CD14-positive monocyte (primary cell): ENCODE measurements around the gene SLC9A7. TPM values are rescaled to one million over a fixed set of nuclear protein-coding genes. Genes with fewer than 3 reads are reported as not detected.

Experiments
- DNase-seq, 3 donors: peaks; one replicate each; pipeline ENCODE4 v3.0.0-alpha.2; 2011 to 2022
- H2AFZ ChIP-seq: 2 replicates; pipeline ENCODE4 v1.6.0; 2012; ENCODE audit warnings: mild to moderate bottlenecking, low read depth, low read length, inconsistent platforms; ENCODE audit not compliant: insufficient read depth, poor library complexity, severe bottlenecking
- H3K27ac ChIP-seq, 2 donors: 1 replicate in 1 of 2; 2 replicates in 1 of 2; pipeline ENCODE4 v1.5.1; 2012 to 2013; ENCODE audit warnings: low read length in 2 of 2, control low read depth in 1 of 2, inconsistent platforms in 1 of 2, low read depth in 1 of 2, mild to moderate bottlenecking in 1 of 2
- H3K27me3 ChIP-seq, 2 donors: one replicate each; pipeline versions ENCODE4 v1.6.0 to v1.6.1; 2011 to 2013; ENCODE audit warnings: low read length in 2 of 2; ENCODE audit not compliant: control insufficient read depth in 2 of 2, insufficient read depth in 2 of 2
- H3K36me3 ChIP-seq, 2 donors: replicated peaks in 1 of 2; 1 replicate in 1 of 2; 2 replicates in 1 of 2; pipeline versions ENCODE4 v1.5.1 to v1.6.1; 2012 to 2013; ENCODE audit warnings: low read length in 2 of 2, control low read depth in 1 of 2, inconsistent platforms in 1 of 2, mild to moderate bottlenecking in 1 of 2; ENCODE audit not compliant: insufficient read depth in 2 of 2, control insufficient read depth in 1 of 2
- H3K4me1 ChIP-seq, 2 donors: 1 replicate in 1 of 2; 2 replicates in 1 of 2; pipeline versions ENCODE4 v1.5.1 to v1.6.1; 2012 to 2013; ENCODE audit warnings: low read length in 2 of 2, control low read depth in 1 of 2, inconsistent platforms in 1 of 2, mild to moderate bottlenecking in 1 of 2, moderate library complexity in 1 of 2; ENCODE audit not compliant: insufficient read depth in 2 of 2, control insufficient read depth in 1 of 2
- H3K4me2 ChIP-seq: replicated peaks from 2 replicates; pipeline ENCODE3; 2012; ENCODE audit warnings: low read length, moderate library complexity, mild to moderate bottlenecking; ENCODE audit not compliant: poor library complexity, severe bottlenecking; ENCODE audit errors: extremely low read depth
- H3K4me3 ChIP-seq, 3 experiments: fragments of 200-600 bp in 1 of 3; sonication (generic) in 1 of 3; replicated peaks in 1 of 3; 1 replicate in 2 of 3; 2 replicates in 1 of 3; pipeline ENCODE4 v1.5.1; 2011 to 2013; ENCODE audit warnings: low read length in 3 of 3, mild to moderate bottlenecking in 3 of 3, control low read depth in 2 of 3, low read depth in 2 of 3, inconsistent platforms in 1 of 3, moderate library complexity in 1 of 3
- H3K79me2 ChIP-seq: 2 replicates; pipeline ENCODE4 v1.6.0; 2012; ENCODE audit warnings: mild to moderate bottlenecking, control low read depth, inconsistent platforms, low read length, moderate library complexity; ENCODE audit not compliant: insufficient read depth
- H3K9ac ChIP-seq: 2 replicates; pipeline ENCODE4 v1.6.0; 2017; ENCODE audit warnings: low read length, mild to moderate bottlenecking; ENCODE audit not compliant: insufficient read depth, poor library complexity, severe bottlenecking
- H3K9me3 ChIP-seq, 2 donors: replicated peaks in 1 of 2; 1 replicate in 1 of 2; 2 replicates in 1 of 2; pipeline versions ENCODE4 v1.5.1 to v1.6.1; 2012 to 2013; ENCODE audit warnings: low read length in 2 of 2, control low read depth in 1 of 2; ENCODE audit not compliant: control insufficient read depth in 1 of 2, insufficient read depth in 1 of 2
- H4K20me1 ChIP-seq: 2 replicates; pipeline ENCODE4 v1.6.0; 2012; ENCODE audit warnings: mild to moderate bottlenecking, low read length, control low read depth, moderate library complexity; ENCODE audit not compliant: insufficient read depth
- H3K27ac Mint-ChIP-seq, 7 donors: one replicate each; pipeline ENCODE4 v1.8.0; 2020; ENCODE audit warnings: mild to moderate bottlenecking in 7 of 7, mixed read lengths in 7 of 7, moderate library complexity in 6 of 7, inconsistent platforms in 2 of 7
- H3K27me3 Mint-ChIP-seq, 3 donors: one replicate each; pipeline ENCODE4 v1.8.0; 2021 to 2022; ENCODE audit warnings: low read depth in 3 of 3, mild to moderate bottlenecking in 3 of 3, mixed read lengths in 3 of 3, moderate library complexity in 3 of 3, inconsistent platforms in 1 of 3
- H3K36me3 Mint-ChIP-seq, 2 donors: one replicate each; pipeline ENCODE4 v1.8.0; 2020; ENCODE audit warnings: mixed read lengths in 2 of 2, inconsistent platforms in 1 of 2, mild to moderate bottlenecking in 1 of 2
- H3K4me1 Mint-ChIP-seq: one replicate; pipeline ENCODE4 v1.8.0; 2020; ENCODE audit warnings: mild to moderate bottlenecking, mixed read lengths
- H3K4me3 Mint-ChIP-seq, 2 donors: one replicate each; pipeline ENCODE4 v1.8.0; 2020; ENCODE audit warnings: mild to moderate bottlenecking in 2 of 2, mixed read lengths in 2 of 2, moderate library complexity in 1 of 2
- H3K9me3 Mint-ChIP-seq, 7 donors: one replicate each; pipeline ENCODE4 v1.8.0; 2020 to 2022; ENCODE audit warnings: mixed read lengths in 7 of 7, mild to moderate bottlenecking in 6 of 7, moderate library complexity in 6 of 7, inconsistent platforms in 2 of 7
- WGBS: methylation state at CpG from one replicate; pipeline ENCODE4 v1.1.5; 2013; ENCODE audit warnings: missing lambda C conversion rate; ENCODE audit not compliant: insufficient coverage; 5-methylcytosine and 5-hydroxymethylcytosine counted together
- intact Hi-C, 2 donors: fragments of 100-400 bp; cut with micrococcal nuclease; formaldehyde crosslinking; loops; one replicate each; pipeline versions ENCODE4 v1.15.0 to v1.15.1; 2023
- polyA plus RNA-seq, 3 donors: library from polyadenylated mRNA; depleted of rRNA in 1 of 3; unstranded in 2 of 3; stranded (reverse) in 1 of 3; fragments of 300-500 nt in 2 of 3; fragments of >200 nt in 1 of 3; fragmentation: Illumina TruSeq in 2 of 3; gene quantifications; 1 replicate in 2 of 3; 2 replicates in 1 of 3; pipeline ENCODE4 v1.2.3, GENCODE V29; 2012 to 2021
- TF ChIP-seq, protein P1 (sequence below): fragments of 200-600 bp; IDR thresholded peaks from one replicate; pipeline ENCODE4 v1.8.0; 2022; ENCODE audit warnings: antibody characterized with exemption, mild to moderate bottlenecking

Gene SLC9A7
- polyA plus RNA-seq, 3 donors, result 0.73 to 2.0 (median 1.0) TPM

DNA sequence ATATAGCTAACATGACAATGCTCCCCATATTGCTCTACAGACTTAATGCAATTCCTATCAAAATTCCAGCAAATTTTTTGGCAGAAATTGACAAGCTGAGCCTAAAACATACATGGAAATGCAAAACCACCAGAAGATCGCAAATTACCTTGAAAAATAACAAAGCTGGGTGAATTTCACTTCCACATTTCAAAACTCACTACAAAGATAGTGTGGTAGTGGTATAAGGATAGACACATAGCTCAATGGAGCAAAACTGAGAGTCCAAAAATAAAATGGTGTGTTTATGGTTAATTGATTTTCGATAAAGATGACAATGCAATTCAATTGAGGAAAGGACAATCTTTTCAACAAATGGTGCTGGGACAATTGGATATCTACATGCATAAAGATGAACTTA, 65.8 kb downstream of the SLC9A7 start:
- no peak for DNase-seq
- no peak overlapping the region for H3K4me3 Mint-ChIP-seq
- Histone ChIP-seq H3K36me3 (no peaks in the 10 kb centered on the region), H3K9ac (no peak overlapping the region), H3K27ac (no peak overlapping the region), H3K4me2 (no peak overlapping the region), H3K9me3 (no peaks in the 10 kb centered on the region), H3K4me3 (no peak overlapping the region), H4K20me1 (no peaks in the 10 kb centered on the region), H3K4me1 (no peaks in the 10 kb centered on the region), H2AFZ (no peak overlapping the region), H3K27me3 (no peaks in the 10 kb centered on the region), H3K79me2 (no peaks in the 10 kb centered on the region)
- WGBS, result no CpG with 5 or more reads among the region's 2 CpGs
- TF ChIP-seq, protein P1, sequence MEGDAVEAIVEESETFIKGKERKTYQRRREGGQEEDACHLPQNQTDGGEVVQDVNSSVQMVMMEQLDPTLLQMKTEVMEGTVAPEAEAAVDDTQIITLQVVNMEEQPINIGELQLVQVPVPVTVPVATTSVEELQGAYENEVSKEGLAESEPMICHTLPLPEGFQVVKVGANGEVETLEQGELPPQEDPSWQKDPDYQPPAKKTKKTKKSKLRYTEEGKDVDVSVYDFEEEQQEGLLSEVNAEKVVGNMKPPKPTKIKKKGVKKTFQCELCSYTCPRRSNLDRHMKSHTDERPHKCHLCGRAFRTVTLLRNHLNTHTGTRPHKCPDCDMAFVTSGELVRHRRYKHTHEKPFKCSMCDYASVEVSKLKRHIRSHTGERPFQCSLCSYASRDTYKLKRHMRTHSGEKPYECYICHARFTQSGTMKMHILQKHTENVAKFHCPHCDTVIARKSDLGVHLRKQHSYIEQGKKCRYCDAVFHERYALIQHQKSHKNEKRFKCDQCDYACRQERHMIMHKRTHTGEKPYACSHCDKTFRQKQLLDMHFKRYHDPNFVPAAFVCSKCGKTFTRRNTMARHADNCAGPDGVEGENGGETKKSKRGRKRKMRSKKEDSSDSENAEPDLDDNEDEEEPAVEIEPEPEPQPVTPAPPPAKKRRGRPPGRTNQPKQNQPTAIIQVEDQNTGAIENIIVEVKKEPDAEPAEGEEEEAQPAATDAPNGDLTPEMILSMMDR, result no peak
- no peaks in the 10 kb centered on the region for H3K36me3 Mint-ChIP-seq
- peaks cover 3% of the 10 kb centered on the region for H3K4me1 Mint-ChIP-seq
- intact Hi-C loops, result no loop called here
- peaks cover 0 to 3% (median 0%) of the 10 kb centered on the region in 7 donors for H3K9me3 Mint-ChIP-seq
- peaks cover 0 to 12% (median 2%) of the 10 kb centered on the region in 3 donors for H3K27me3 Mint-ChIP-seq
- H3K27ac Mint-ChIP-seq, result no peak overlapping the region

DNA sequence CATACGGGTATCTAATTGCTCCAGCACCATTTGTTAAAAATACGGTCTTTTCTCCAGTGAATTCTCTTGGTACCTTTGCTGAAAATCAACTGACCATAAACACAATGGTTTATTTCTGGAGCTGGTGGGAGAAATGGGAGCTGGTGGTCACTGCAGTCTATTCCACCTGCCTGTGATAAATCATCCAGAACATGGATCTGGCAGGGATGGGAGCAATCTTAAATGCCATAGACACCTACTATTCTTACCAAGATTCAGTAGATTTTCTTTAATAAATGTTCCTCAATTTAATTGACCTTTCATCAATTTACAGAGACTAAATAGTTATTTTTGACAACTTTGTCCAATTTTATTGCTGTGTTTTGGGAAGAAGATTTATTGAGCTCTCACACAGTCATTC, 68.1 kb downstream of the SLC9A7 start:
- Histone ChIP-seq H4K20me1 (no peaks in the 10 kb centered on the region), H3K4me1 (peaks cover 0 to 5% of the 10 kb centered on the region in 2 donors), H3K27ac (no peak overlapping the region), H3K27me3 (no peaks in the 10 kb centered on the region), H3K79me2 (no peaks in the 10 kb centered on the region), H3K36me3 (no peaks in the 10 kb centered on the region), H2AFZ (no peak overlapping the region), H3K4me3 (no peak overlapping the region), H3K9ac (no peak overlapping the region), H3K4me2 (no peak overlapping the region), H3K9me3 (no peaks in the 10 kb centered on the region)
- peaks cover 0 to 8% (median 2%) of the 10 kb centered on the region in 3 donors for H3K27me3 Mint-ChIP-seq
- no peak overlapping the region for H3K27ac Mint-ChIP-seq
- H3K9me3 Mint-ChIP-seq, result peaks cover 0 to 1% (median 0%) of the 10 kb centered on the region in 7 donors
- WGBS, result no CpG with 5 or more reads among the region's 2 CpGs
- H3K4me1 Mint-ChIP-seq, result peaks cover 8% of the 10 kb centered on the region
- H3K4me3 Mint-ChIP-seq, result no peak overlapping the region
- intact Hi-C loops, result no loop called here
- TF ChIP-seq, protein P1, result no peak
- DNase-seq, result no peak
- no peaks in the 10 kb centered on the region for H3K36me3 Mint-ChIP-seq
